Measurements from ENCODE around the gene FGF4.
"Not testable (repeated sequence)": the region's sequence is repeated elsewhere in the genome, so short reads cannot be mapped to it uniquely, and the experiment has no call there.

The FGF4 gene

DNA sequence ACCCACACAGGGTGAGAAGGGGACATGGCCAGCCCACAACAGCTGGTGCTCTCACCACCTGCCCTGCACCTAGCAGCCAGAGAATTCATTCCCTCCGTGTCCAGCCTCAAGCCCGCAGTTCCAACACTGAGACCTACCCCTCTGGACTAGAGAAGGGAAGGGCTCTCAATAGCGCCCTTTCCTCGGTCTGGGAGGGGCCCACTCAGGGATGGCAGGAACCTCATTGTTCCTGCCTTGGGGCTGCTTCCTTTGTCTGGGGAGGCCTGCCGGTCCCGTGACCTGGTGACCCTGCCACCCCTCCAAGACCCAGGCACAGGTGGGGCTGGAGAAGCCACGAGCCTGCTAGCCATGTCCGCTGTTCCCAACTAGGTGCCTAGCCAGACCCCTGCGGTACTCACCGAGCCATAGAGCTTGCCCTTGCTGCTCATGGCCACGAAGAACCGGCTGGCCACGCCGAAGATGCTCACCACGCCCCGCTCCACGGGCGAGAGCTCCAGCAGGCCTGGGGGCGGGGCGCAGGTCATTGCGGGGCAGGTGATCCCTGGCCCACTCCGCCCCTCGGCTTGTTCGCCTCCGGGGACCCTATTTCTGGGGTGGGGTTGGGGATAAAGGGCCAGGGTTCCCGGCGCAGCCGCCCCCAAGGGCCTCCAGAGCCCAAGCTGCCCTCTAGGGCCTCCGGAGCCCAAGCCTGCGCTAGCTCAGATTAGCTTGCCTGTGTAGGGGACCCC, 1.4 kb downstream of the FGF4 start:
- no peak for DNase-seq (ENCODE audit: low read depth in 2 of 3, low spot score in 1 of 3)

DNA sequence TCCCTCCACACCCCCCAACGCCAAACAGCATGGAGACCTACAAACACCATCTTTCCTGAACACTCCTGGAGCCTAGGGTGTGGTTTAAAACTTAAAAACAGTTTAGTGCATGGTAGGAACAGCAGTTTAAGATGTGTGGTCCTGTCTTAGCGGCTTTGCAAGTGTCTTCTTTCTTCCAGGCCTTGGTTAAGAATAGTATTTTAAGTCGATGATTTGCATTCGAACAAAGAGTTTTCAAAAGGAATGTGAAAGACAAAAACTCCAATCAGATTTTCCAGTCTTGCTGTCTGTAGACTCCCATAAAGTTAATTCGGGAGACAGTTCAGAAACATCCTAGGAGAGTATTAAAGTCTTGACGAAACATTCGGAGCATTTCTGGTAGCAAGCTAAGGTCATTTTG, 3.7 kb downstream of the FGF4 start:
- no peak for DNase-seq (ENCODE audit: low read depth in 2 of 3, low spot score in 1 of 3)

DNA sequence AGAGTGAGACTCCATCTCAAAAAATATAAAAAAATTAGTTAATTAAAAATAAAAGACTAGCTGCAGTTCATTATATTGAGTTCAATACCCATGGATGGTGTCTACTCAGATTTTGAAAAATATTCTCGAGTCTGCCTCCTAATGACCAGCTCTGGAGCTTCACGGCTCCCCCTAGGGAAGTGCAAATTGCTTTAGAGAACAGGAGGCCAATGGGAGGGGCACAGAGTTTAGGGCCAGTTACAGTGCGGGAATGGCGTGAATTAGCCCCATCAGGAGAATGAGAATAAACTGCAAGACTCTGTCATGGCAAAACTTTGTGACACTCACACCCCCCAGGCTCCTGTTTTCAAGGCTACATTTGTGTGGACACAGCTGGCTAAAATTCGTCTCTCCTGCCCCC, 4.6 kb downstream of the FGF4 start:
- no peak for DNase-seq (ENCODE audit: low read depth in 2 of 3, low spot score in 1 of 3)

DNA sequence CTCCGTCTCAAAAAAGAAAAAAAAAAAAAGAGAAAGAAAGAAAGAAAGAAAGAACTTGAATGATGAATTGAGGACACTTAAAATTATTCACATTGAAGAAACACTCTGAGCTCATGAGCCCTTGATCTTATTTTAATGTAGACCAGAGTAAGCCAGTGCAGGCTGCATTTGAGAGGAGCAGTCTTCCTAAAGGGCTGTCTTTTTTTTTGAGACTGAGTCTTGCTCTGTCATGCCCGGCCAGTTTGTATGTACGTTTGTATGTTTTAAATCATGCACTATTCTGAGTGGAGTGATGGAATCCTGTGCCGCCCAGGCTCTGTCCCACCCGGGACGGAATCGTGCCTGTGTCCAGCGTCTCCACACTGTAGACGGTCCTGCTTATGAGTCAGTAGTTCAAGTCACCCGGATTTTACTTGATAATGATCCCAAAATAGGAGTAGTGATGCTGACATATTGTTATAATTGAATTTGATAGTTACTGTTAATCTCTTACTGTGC, 9.6 kb downstream of the FGF4 start:
- DNase-seq (ENCODE audit: low read depth in 2 of 3, low spot score in 1 of 3), result no peak

DNA sequence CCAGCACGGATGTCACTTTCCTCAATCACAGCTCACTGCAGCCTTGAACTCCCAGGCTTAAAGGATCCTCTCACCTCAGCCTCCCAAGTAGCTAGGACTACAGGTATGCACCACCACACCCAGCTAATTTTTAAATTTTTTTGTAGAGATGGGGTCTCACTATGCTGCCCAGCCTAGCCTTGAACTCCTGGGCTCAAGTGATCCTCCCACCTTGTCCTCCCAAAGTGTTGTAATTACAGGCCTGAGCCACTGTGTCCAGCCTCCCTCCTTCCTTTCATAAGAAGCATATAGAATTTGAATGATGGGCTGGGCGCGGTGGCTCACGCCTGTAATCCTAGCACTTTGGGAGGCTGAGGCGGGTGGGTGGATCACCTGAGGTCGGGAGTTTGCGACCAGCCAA, 10.2 kb downstream of the FGF4 start:
- not testable (repeated sequence) for DNase-seq (ENCODE audit: low read depth in 2 of 3, low spot score in 1 of 3)

DNA sequence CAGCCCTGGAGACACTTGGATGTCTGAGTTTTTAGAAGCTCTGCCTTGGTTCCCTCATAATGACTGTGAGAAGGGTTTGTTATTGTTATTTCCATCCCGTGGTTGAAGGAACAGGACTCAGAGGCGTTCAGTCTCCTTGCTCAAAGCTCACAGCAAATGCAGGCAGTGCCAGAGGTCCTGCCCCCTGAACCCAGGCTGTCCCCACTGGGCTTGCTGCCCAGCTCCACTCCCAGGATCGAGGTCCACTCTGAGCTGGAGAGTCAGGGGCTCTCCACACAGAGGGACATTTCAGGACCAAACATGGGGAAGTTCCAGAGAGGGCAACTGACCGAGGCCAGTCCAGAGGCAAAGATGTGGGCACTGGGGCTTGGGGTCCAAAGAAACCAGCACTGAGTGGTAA, 14.8 kb downstream of the FGF4 start:
- no peak for DNase-seq (ENCODE audit: low read depth in 2 of 3, low spot score in 1 of 3)

DNA sequence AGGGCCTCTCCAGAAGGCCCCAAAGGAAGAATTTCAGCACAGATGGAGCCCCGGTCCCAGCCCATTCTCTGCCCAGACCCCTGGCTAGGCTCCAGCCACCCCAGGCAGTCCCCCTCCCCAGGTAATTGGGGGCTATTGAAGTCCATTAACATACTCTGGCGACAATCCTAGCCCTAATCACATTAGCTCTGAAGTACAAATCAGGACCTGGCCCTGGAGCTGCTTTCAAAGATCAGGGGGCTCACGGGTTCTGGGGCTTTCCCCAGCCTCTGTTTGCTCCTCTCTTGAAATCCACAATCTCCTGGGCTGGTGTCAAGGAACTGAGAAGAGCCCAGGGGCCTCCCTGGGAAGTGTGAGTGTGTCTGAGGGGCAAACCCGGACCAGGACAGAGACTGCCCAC, 22.3 kb downstream of the FGF4 start:
- no peak for DNase-seq (ENCODE audit: low read depth in 2 of 3, low spot score in 1 of 3)

DNA sequence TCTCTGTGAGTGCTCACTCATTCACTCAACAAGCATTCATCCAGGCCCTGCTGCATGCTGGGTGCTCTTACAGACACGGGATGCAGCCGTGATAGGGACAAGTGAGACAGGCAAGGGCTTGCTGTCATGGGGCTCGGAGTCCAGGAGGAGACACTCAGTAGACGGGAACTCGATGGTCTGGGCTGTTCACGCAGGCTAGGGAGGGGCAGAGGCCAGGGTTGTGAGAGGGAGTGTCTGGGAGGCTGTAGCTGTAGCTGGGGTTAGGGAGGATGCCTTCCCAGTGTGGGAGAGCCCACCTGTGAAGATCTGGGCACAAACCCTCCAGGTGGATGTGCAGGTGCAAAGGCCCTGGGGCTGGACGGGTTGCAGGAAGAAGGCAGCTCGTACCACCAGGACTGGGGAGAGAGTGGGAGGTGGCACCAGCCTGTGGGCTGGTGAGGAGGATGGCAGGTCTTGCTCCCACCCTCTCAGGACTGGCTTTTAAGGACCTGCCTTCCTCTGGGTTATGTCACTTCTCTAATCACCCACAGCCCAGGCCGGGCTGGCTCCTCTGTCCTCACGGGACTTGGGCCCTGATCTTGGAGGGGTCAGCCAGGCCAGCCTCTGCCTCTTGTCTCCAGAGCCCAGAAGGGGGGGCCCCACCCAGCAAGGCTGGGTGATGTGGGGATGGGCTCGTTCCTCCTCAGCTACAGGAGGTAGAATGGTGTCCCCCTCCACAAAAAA, 24.1 kb downstream of the FGF4 start:
- DNase-seq (ENCODE audit: low read depth in 2 of 3, low spot score in 1 of 3), result no peak

DNA sequence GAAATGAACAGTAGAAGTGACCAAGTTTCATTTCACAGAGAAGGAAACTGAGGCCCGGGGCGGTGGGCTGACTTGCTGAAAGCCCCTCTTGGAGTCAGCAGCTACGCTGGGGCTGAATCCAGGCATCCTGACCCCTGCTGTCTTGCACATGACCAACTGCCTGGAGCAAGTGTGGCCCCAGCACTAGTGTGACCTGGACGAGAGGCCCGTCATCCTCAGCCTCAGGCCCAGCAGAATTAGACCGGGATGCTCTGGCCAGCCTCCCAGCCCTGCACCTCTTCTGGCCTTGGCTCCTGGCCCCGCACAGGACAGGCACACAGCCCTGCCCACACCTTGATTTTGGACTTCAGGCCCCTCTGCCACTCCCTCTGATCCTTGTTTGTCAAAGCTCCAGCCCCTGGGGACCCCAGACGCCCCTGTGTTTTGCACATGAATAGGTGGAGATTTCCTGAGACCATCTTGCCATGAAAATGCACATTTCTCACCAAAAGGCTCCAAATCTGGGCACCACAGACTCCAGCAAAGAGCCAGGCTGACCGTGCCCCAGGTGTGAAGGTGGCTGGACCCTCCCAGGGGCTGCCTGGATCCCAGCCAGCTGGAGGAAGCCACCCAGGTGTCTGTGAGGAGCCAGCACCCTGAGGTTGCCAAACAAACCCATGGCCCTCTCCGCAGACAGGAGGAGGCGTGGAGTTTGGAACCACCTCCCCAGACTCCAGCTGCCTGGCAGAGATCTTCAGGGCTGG, 24.9 kb downstream of the FGF4 start:
- DNase-seq (ENCODE audit: low read depth in 2 of 3, low spot score in 1 of 3), result no peak

DNA sequence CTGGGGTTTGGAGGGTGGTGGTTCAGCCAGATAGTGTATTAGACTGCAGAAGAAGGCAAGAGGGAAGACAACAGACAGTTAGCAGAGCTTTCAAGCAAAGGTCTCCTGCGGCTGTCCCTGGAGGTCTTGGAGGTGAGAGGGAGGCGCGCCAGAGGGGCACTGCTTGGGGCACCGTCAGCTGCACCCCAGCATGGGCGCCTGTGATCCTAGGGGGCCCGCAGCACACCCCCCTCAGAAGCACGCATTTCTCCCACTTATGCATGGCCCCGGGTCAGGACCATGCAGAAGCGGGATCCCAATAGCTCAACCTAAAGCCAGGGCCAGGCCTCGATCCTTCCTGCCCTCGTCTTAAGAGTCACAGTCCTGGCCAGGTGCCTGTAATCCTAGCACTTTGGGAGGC, 26.5 kb downstream of the FGF4 start:
- DNase-seq (ENCODE audit: low read depth in 2 of 3, low spot score in 1 of 3), result no peak

DNA sequence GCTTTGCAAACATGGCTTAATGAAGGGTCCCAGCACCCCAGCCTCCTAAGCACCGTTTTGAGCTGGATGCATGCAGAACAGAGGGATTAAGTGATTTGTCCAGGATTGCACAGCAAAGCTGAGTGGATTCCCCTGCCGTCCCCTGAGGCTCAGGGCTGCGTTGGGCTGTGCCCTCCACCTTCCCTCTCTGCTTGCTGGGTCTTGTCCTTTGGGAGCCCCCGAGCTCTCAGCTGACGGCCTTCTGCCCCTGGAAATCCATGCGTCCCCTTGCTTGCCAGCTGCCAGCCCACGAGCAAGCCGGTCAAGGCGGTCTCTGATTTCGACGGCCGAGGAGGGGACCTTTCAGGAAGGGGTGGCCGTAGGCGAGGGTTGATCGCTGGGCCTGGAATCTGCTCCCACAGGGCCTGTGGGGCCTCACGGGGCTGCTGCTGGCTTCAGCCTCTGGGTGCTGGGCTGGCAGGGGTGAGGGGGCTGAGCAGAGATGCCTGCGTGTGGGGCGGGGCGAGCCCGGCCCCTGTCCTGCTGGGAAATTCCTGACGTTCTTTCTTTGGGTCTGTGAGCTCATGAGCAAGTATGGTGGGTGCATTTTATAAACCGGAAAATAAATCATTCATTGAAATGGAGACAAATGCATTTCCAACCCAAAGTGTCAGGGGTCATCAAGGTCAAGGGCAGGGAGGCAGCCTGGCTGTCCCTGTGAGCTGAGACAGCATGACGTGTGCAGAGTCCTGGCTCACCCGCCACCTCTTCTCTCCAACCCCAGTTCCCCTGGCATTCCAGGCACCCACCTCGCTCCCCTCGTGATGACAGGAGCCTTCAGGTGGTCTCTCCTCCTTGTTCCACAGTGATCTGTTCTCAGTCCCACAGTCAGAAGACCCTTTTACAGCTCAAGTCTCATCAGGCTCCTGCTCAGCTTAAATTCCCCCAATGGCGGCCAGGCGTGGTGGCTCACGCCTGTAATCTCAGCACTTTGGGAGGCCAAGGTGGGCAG, 28.1 kb downstream of the FGF4 start:
- no peak for DNase-seq (ENCODE audit: low read depth in 2 of 3, low spot score in 1 of 3)

DNA sequence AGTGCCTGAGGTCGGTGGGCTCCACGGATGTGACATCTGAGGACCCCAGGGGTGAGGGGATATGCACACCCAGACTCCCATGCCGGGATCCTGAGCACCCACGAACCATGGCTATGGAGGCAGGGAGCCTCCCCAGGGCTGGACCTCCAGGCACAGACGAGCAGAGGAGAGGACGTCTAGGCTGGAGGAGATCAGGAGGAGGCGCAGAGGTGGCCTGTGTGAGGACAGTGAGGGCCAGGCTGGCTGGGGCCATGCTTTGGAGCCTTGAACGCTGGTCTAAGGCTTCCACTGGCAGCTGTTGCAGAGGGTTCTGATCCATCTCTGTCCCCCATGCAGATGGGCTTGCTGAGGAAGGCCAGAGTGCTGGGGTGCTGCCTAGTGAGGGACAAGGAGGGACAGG, 29.0 kb downstream of the FGF4 start:
- no peak for DNase-seq (ENCODE audit: low read depth in 2 of 3, low spot score in 1 of 3)

DNA sequence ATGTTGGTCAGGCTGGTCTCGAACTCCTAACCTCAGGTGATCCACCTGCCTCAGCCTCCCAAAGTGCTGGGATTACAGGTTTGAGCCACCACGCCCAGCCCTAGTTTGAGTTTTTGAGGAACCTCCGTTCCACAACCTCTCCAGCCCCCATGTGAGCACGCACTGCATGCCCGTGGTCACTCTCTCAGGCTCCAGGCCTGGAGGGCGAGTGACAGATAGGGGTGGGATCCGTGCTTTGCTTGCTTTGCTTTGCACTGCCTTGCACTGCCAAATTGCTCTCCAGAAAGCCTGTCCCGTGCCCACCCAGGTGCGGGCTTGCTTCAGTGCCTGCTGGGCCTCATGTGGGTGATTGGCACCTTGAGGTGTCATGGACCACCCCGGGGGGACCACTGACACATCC, 29.9 kb downstream of the FGF4 start:
- no peak for DNase-seq (ENCODE audit: low read depth in 2 of 3, low spot score in 1 of 3)

DNA sequence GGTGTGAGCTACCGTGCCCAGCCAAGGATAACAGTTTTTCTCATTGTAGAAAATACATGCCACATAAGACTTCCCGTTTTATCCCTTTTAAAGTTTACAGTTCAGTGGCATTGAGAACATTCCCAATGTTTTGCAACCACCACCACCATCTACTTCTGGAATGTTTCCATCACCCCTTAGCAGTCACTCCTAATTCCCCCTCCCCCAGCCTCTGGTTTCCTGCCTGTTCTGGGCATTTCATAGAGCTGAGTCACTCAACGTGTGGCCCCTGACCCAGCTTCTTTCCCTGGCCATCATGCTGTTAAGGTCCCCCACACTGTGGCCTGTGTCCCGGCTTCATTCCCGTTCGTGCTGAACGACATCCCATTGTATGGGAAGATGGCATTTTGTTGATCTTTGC, 30.7 kb downstream of the FGF4 start:
- no peak for DNase-seq (ENCODE audit: low read depth in 2 of 3, low spot score in 1 of 3)

DNA sequence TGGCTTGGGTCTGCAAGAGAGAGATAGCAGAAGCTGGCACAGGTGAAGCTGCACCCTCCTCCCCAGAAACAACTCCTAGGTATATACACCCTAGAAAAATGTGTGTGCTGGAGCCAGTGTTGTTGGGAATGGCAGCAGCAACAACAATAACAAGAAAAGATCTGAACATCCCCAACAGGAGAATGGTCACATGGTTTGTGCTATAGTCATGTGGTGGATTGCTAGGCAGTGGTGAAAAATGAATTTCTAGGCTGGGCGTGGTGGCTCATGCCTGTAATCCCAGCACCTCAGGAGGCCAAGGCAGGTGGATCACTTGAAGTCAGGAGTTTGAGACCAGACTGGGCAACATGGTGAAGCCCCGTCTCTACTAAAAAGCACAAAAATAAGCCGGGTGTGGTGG, 40.3 kb downstream of the FGF4 start:
- DNase-seq (ENCODE audit: low read depth in 2 of 3, low spot score in 1 of 3), result no peak

DNA sequence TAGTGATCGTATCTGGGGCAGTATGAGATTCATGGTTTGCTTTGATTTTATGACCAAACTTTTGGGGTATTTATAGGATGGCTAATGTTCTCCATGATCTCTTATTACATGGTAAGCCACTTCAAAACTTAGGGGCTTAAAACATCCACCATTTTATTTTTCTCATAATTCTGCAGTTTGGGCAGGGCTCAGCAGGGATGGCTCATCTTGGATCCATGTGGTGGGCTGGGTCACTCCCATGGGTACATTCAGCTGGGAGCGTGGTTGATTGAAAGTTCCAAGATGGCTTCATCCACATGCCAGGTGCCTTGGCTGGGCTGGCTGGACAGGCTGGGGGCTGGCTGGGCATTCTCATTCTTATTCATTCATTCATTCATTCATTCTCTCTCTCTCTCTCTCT, 40.8 kb downstream of the FGF4 start:
- no peak for DNase-seq (ENCODE audit: low read depth in 2 of 3, low spot score in 1 of 3)

DNA sequence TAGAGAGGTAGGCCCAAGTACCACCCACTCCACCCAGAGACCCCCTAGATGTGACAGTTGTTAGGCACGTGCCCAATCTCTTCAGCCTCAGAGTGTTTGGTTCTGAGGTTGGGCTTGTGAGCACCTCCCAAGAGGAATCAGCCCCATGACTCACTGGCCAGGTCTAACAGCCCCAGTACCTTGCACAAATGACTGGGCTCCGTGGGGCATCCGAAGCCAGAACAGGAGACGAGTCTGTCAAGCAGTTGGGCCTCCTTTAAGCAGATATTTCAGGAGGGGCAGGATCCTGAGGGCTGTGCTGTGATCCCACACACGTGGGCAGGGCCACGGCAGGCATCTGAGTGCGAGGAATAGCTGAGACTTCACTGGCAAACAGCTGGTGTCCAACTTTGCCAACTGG, 42.2 kb downstream of the FGF4 start:
- no peak for DNase-seq (ENCODE audit: low read depth in 2 of 3, low spot score in 1 of 3)

DNA sequence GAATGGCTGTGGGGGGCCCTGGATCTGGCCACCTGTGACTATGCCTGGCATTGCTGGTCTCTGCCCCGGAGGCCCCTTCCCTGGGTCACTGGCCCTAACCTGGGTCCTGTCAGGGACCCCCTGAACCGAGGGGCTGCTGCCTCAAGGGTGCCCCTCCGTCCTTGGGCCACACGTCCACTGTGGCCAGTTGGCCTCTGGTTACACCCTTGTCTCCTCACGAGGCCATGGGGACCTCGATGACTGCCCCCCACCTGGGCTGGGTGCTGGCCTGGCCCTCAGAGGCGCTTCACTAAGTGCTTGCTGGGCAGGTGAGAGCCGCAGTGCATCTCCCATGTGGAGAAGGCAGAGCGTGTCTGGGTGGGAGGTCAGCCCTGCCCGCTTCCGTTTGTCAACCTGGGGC, 44.0 kb downstream of the FGF4 start:
- DNase-seq (ENCODE audit: low read depth in 2 of 3, low spot score in 1 of 3), result no peak

DNA sequence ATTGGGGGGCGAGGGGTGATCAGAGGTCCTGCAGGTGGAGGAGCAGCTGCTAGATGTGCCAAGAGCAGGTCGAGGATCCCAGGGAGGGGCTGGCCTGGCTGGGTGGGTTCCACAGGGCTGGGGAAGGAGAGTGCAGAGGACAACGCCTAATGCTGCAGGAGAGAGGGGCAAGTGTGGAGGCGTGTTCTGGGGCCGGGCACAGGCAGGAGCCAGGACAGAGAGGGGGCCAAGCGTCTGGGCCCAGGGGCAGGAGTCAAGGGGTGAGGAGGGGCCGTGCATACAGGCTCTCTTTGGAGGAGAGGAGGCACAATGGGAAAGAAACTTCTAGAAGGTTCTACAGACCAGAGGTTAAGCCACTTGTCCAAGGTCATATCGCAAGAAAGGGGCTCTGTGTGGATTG, 44.6 kb downstream of the FGF4 start:
- no peak for DNase-seq (ENCODE audit: low read depth in 2 of 3, low spot score in 1 of 3)

DNA sequence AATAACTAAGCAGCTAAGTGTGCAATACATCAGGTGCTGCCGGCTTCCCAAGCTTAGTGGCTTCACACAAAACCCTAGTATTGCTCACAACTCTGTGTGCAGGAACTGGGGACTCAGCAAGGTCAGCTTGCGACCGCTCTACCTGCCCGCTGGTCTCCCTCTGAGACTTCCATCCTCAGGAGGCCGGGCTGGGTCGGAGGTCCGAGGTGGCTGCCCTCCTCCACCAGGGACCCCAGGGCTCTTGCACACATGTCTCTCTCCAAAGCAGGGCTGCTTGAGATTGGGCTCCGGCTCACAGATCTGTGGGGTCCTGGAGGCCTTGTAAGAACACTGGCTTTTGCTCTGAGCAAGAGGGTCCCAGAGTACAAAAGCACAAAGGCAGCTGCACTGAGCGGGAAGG, 45.9 kb downstream of the FGF4 start:
- DNase-seq (ENCODE audit: low read depth in 2 of 3, low spot score in 1 of 3), result no peak

DNA sequence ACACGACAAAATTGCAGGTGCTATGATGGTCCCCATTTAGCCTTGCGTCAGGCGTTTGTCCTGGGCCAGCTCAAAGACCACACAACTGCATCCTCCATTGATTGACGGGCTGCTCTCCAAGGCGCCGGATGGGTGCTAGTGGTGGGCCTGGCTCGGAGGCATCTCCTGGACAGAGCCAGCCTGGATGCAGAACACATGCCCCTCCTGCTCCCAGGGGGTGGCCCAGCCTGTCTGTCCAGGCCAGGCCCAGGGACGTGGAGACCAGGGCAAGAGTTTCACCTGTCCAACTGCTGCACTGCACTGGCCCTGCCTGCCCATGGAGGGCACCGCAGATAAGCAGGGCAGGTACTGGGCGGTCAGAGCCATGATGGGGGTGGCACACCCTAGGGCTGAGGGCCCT, 47.9 kb downstream of the FGF4 start:
- no peak for DNase-seq (ENCODE audit: low read depth in 2 of 3, low spot score in 1 of 3)
